GM18951 (cell line): ENCODE results near the gene FBRSL1.

ENCODE experiments used
- POLR2A ChIP-seq: IDR thresholded peaks from 4 replicates; pipeline ENCODE4 v1.6.1; 2011; ENCODE audit warnings: mild to moderate bottlenecking; ENCODE audit not compliant: insufficient read length, insufficient read depth; ENCODE audit errors: extremely low read depth
- in situ Hi-C: fragments of 300-500 bp; cut with MboI; formaldehyde crosslinking; loops from one replicate; pipeline ENCODE4 v1.12.0; 2022; ENCODE audit warnings: low sequenced_read_pairs, mixed read lengths, inconsistent platforms; ENCODE audit not compliant: unreplicated experiment

FBRSL1 gene

DNA sequence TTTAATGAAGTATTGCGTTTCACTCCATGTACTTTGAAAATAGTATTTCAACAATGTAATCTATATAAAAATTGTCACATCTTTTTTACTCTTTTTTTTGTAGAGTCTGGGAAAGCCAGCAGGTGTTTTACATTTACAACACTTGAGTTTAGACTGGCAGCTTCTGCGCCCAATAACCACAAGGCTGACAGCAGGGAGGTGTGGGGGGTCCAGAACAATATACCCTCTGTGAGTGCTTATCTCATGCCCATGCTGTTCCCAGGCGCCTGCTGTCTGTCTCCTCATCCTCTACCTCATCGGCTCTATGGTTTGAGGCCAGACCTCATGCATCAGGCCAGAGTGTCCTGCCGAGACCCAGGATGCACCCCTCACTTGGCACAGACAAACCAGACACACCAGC is 24.9 kb downstream of the FBRSL1 start:
- TF ChIP-seq POLR2A, result no peak
- in situ Hi-C loops, result no loop called here

DNA sequence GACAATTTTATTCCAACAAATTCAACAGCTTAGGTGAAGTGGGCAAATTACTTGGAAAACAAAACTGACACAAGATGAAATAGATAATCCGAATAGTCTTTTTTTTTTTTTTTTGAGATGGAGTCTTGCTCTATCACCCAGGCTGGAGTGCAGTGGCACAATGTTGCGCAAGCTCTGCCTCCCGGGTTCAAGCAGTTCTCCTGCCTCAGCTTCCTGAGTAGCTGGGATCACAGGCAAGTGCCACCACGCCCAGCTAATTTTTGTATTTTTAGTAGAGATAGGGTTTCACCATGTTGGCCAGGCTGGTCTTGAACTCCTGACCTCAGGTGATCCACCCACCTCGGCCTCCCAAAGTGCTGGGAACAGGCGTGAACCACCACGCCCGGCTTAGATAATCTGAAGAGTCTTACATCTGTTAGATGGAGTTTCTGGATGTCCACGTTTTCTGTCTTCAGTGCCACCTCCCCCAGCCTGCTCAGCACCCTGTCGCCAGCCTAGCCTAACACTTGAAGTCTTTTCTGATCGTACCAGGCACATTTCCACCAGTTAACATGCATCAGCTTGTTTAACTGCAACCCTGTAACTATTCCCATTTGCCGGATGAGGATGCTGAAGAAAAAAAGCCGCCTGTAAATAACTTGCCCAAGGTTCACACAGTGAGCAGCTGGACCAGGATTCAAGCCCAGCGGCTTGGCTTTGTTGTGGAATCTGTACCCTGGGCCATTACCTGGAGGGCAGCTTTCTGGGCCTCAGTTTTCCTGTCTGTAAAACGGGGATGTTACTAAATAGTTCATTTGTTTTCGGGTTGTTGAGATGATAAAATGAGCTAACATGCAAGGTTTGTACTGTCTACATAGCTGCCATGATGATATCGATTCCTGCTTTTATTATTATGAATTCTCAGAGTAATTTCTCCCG is 26.4 kb downstream of the FBRSL1 start:
- in situ Hi-C loops, result no loop called here
- no peak for TF ChIP-seq POLR2A

DNA sequence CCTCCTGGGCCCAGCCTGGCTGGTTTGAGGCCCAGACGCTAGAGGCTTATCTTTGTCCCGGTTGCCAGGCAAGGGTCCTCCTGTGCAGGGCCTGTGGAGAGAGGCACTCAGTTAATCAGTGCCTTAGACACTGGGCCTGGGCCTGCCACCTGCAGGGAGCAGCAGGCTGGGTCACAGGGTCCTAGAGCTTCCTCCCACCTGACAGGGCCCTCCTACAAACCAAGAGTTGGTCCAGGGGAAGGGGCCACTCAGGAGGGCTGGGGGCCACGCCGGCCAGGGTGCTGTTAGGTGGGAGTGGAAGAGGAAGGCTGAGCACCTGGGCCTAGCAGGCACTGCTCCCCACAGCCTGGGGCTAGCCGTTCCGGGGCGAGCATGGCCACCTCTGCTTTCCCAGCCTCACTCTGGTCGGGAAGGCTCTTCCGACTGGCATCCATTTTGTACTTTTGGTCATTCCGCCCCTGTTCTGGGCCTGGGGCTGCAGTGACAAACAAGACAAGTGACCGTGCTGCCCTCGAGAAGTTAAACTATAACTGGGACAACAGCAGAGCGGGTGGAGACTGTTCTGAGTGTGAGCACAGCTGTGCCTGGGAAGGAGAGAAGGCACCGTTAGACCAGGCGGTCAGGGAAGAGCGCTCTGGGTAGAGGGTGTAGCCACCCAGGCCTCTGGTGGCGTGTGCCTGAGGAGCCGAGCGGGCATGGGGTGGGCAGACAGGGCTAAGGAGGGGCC is 27.2 kb downstream of the FBRSL1 start:
- in situ Hi-C loops, result no loop called here
- no peak for TF ChIP-seq POLR2A

DNA sequence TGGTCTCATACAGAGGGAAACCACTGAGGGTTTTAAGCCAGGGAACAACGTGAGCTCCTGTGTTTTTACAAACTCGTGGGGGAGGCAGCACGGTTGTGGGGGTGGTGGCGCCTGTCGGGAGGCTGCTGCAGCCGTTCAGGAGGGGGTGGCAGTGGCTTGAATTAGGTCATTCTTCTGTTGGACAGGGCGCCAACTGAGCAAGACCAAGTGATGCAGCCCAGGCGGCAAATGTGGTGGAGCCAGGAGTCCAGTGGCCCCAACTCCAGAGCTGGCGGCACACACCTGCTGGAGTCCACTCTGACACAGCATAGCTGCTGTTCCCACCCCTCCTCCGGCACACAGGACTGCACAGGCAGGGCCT is 27.8 kb downstream of the FBRSL1 start:
- in situ Hi-C loops, result no loop called here
- TF ChIP-seq POLR2A, result no peak

DNA sequence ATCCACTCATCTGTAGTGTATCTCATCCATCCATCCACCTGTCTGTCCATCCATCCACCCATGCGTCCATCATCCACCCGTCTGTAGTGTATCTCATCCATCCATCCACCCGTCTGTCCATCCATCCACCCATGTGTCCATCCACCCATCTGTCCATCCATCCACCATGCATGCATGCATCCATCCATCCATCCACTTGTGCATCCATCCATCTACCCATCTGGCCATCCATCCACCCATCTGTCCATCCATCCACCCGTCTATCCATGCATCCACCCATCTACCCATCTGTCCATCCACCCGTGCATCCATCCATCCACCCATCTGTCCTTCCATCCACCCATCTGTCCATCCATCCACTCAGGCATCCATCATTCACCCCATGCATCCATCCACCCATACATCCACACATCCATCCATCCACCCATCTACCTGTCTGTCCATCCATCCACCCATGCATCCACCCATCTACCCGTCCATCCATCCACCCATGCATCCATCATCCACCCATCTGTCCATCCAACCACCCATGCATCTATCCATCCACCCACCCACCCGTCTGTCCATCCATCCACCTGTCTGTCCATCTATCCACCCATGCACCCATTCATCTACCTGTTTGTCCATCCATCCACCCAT is 28.5 kb downstream of the FBRSL1 start:
- in situ Hi-C loops, result no loop called here
- TF ChIP-seq POLR2A, result no peak

DNA sequence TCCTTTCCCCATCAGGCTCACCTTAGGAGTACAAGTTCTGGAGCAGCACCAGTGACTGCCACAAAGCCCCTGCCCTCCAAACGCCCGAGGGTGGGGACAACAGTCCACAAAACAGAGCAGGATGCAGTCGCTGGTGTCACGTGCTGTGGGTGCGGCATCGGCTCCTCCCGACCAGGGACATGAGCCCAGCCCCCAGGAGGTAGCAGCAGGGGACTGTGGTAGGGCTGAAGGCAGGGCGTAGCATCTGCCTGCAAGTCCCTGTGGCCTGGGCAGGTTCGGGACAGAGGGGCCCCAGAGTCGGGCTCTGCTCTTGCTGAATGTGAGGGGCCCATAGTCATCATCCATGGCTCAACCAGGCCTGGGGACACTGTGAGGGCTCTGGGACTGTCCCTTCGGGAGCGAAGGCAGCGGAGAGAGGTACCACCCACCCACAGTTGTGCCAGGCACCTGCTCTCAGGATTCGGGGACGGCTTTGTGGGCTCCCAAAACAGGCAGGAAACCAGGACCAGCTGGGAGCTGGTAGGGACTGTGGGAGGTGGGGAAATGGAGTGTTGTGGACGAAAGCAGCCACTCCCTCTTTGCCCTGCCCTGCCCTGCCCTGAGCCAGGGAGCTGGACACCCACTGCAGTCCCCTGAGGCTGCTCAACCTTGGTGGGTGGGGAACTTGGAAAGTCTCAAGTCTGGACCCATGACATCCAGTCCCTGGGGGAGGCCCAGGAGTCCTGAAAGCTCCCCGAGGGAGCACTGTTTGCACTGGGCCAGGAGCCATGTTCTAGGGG is 30.7 kb downstream of the FBRSL1 start:
- TF ChIP-seq POLR2A, result no peak
- in situ Hi-C loops, result no loop called here

DNA sequence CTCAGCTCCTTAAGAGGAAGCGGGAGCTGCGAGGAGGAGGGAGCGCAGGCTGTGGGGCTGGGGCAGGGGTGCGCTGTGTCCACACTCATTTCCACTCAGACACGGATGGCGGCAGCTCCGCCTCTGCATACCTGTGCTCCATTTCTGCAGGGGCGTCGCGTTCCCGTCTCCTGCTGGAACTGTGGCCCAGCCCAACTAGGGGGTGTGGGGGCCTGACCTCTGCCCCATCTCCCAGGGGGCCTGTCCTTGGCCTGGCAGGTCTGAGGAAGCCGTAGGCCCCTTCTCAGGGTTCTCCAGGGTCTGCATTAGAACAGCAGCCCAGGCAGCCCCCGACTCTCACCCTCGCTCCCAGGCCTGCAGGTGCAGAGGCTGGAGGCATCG is 31.2 kb downstream of the FBRSL1 start:
- in situ Hi-C loops, result no loop called here
- no peak for TF ChIP-seq POLR2A

DNA sequence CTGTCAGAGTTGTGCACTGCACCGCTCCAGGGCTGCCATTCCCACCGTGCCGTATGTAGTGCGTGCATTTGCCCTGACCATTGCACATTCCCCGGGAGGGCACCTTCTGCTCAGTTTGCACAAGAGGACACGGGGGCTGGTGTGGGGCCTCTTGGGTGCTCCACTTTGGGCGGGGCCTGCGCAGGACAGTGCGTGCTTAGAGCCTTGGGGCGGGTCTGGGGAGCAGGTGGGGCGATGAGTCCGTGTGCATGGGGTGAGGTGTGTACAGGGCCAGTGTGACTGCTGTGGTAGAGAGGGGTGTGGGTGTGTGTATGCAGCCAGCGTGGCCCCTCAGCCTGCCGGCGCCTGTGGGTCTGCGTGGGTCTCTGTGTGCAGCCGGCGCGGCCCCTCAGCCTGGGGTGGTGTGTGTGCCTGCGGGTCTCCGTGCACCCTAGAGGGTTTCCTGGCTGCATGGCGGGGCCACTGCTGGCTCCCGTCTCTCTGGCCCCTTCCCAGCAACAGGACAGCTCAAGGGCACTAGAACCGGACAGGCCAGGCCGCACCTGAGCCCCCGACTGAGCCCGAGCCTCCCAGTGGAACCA is 31.9 kb downstream of the FBRSL1 start:
- in situ Hi-C loops, result no loop called here
- no peak for TF ChIP-seq POLR2A

DNA sequence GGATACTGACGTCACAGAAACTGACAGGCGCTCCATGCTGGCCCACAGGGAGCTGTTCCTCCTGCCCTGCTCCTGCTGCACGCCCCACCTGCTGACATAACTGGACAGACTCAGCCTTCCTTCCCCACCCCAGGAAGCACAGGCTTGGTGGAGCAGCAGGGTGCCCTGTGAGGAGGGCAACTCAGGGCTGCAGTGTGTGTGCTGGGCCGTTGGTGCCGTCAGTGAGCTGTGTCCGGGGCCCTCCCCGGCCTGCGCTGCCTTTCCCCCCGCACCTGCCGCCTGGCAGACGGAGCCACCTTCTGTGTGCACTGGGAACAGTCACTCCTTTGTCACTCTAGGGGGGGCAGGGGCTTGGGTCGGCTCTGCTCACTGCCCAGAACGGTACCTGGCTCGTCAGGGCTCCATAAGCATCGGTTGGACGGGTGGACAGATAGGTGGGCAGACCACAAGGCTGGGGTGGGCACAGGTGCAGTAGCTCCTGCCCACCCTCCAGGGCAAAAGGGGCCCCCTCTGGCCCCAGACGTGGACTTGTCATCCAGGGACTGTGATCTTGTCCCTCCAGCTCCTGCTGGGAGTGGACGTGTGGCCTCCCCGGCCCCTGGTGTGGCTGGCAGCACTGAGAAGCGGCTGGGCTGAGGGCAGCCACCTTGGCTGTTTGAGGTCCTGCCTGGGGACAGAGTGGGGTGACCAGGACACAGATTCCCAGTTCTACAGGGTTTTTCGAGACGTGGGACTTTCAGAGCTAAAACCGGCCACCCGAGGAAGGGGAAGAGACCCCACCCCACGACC is 32.8 kb downstream of the FBRSL1 start:
- no peak for TF ChIP-seq POLR2A
- in situ Hi-C loops, result no loop called here

DNA sequence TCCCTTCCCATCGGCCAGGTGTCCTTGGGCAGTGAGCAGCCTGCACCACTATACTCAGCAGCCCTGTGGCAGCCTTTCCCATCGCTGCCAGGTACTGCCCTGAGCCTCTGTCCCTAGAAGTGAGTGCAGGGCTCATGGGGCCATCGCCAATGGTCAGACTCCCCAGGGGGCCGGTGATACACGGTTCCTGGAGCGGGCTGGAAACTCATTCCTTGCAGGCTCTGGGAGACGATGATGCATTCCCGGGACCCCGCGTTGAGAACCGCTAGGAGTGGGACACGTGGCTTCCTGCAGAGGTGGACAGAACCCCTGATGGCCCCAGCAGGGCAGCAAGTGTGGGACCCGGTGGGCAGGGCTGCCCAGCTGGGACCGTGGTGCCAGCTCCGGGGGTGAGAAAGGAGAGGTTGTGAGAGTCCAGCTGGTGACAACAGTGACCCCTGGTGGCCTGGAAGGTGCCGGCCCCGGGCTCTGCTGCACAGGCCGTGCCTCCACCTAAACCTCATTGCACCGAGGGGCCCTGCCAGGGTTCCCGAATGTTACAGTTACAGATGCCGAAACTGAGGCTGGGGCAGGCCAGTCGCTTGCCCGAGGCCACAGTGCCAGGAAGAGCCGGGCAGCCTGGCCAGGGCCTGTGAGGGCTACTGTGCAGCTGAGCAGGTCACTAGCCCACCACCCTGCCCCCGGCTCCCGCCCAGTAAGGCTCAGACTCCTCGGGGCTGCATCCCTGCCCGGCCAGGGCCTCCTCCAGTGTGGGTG is 33.8 kb downstream of the FBRSL1 start:
- in situ Hi-C loops, result no loop called here
- no peak for TF ChIP-seq POLR2A

DNA sequence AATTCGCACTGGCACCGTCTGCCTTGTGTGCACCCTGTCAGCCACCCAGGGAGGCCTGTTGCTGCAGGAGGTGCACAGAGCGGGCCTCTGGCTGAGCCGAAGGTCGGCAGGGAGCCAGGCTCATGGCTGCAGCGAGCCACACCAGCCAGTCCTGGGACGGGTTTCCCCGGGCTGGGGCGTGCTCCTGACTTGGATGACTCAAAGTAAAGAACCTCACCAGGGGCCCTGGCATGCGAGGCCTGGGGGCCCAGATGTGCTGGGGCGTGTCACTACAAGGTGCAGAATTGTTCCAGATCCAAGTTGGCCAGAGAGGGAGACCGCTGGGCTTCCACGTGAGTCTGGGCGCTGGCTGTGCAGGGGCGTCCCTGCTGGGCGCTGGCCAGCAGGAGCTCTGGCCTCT is 34.5 kb downstream of the FBRSL1 start:
- in situ Hi-C loops, result no loop called here

DNA sequence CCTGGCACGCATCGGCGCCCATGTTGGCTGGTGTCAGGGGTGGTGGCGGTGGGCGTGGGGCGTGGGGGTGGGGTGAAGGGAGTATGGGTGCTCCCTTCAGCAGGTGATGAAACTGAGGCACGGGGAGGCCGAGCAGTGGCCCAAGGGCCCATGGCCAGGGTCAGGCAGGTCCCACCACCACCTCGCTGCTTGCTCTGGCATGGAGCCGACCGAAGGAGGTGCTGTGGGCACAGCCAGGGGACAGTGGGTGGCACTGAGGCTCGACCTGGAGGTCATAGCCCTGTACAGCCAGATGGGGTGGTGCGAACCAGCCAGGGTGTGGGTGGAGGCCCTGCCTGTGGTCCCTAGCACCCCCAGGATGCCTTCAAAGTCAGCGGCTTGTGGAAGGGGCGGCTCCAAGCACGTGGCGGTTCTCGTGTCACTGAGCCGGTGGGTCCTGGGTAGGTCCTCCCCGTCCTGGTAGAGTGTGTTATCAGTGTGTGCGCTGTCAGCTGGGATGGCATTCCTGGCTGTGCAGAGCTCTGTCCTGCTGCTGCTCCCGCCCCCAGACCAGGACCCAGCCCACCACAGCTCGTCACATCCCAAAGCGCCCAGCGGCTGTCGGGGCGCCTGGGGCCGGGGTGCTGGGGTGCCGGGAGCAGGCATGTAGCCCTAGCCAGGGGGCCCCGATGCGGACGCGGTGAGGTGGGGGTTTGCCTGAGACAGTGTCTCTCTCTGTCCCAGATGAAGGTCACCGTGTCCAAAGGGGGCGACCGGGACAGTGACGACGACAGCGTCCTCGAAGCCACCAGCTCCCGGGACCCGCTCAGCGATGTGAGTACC is 35.3 kb downstream of the FBRSL1 start:
- in situ Hi-C loops, result no loop called here
- no peak for TF ChIP-seq POLR2A

More for the DNA sequence above, 34.5 kb downstream of the FBRSL1 start:
- TF ChIP-seq POLR2A, result no peak
